DOHH2 (cell line): ENCODE data around the gene TRIM27.
"Not testable (repeated sequence)": the region's sequence is repeated elsewhere in the genome, so short reads cannot be mapped to it uniquely, and the experiment has no call there.

ENCODE experiments used
- EZH2phosphoT487 ChIP-seq: fragments of 200-600 bp; sonication (generic); IDR thresholded peaks from 2 replicates; pipeline ENCODE4 v1.6.1; 2017; ENCODE audit warnings: borderline replicate concordance, mild to moderate bottlenecking, antibody characterized with exemption, low read length, moderate library complexity, mixed read lengths
- TF ChIP-seq, protein P1 (sequence below): fragments of 200-600 bp; sonication (generic); IDR thresholded peaks from one replicate; pipeline ENCODE4 v1.5.1; 2014; ENCODE audit warnings: antibody characterized with exemption, mild to moderate bottlenecking, low read depth, low read length; ENCODE audit not compliant: poor library complexity, severe bottlenecking

DNA sequence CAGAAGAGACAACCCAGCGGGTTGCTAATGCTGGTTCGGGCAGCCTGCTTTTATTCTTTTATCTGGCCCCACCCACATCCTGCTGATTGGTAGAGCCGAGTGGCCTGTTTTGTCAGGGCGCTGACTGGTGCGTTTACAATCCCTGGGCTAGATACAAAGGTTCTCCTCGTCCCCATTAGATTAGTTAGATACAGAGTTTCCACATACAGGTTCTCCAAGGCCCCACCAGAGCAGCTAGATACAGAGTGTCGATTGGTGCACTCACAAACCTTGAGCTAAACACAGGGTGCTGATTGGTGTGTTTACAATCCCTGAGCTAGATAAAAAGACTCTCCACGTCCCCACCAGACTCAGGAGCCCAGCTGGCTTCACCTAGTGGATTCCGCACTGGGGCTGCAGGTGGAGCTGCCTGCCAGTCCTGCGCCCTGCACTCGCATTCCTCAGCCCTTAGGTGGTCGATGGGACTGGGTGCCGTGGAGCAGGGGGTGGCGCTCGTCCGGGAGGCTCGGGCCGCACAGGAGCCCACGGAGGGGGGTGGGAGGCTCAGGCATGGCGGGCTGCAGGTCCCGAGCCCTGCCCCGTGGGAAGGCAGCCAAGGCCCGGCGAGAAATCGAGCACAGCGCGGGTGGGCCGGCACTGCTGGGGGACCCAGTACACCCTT is 51.5 kb downstream of the TRIM27 start:
- TF ChIP-seq, protein P1, sequence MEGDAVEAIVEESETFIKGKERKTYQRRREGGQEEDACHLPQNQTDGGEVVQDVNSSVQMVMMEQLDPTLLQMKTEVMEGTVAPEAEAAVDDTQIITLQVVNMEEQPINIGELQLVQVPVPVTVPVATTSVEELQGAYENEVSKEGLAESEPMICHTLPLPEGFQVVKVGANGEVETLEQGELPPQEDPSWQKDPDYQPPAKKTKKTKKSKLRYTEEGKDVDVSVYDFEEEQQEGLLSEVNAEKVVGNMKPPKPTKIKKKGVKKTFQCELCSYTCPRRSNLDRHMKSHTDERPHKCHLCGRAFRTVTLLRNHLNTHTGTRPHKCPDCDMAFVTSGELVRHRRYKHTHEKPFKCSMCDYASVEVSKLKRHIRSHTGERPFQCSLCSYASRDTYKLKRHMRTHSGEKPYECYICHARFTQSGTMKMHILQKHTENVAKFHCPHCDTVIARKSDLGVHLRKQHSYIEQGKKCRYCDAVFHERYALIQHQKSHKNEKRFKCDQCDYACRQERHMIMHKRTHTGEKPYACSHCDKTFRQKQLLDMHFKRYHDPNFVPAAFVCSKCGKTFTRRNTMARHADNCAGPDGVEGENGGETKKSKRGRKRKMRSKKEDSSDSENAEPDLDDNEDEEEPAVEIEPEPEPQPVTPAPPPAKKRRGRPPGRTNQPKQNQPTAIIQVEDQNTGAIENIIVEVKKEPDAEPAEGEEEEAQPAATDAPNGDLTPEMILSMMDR = not testable (repeated sequence)
- not testable (repeated sequence) for TF ChIP-seq EZH2phosphoT487
